HG03521 (cell line): ENCODE data around the gene TSPAN16.
"Not testable (repeated sequence)": the region's sequence is repeated elsewhere in the genome, so short reads cannot be mapped to it uniquely, and the experiment has no call there.

Source experiments
- ATAC-seq: cut with Tn5 transposase; IDR thresholded peaks from one replicate; pipeline ENCODE4 v1.9.1; 2021; ENCODE audit warnings: mild to moderate bottlenecking, moderate library complexity; ENCODE audit not compliant: unreplicated experiment

Gene TSPAN16

DNA sequence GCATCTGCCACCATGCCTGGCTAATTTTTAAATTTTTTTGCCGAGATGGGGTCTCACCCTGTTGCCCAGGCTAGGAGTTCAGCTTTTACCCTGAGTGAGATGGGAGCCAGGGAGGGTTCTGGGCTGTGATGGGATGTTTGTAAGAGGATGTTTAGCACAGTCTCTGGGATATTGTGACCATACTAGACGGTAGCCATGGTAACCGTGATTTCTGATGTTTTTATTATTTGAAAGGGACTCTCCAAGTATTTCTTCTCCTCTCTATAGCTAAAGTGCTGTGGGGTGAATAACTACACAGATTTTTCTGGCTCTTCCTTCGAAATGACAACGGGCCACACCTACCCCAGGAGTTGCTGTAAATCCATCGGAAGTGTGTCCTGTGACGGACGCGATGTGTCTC is 10.4 kb downstream of the TSPAN16 start:
- ATAC-seq = no peak

GRCh38 chr19:11320278-11320995 is 24.5 kb downstream of the TSPAN16 start:
- not testable (repeated sequence) for ATAC-seq

DNA sequence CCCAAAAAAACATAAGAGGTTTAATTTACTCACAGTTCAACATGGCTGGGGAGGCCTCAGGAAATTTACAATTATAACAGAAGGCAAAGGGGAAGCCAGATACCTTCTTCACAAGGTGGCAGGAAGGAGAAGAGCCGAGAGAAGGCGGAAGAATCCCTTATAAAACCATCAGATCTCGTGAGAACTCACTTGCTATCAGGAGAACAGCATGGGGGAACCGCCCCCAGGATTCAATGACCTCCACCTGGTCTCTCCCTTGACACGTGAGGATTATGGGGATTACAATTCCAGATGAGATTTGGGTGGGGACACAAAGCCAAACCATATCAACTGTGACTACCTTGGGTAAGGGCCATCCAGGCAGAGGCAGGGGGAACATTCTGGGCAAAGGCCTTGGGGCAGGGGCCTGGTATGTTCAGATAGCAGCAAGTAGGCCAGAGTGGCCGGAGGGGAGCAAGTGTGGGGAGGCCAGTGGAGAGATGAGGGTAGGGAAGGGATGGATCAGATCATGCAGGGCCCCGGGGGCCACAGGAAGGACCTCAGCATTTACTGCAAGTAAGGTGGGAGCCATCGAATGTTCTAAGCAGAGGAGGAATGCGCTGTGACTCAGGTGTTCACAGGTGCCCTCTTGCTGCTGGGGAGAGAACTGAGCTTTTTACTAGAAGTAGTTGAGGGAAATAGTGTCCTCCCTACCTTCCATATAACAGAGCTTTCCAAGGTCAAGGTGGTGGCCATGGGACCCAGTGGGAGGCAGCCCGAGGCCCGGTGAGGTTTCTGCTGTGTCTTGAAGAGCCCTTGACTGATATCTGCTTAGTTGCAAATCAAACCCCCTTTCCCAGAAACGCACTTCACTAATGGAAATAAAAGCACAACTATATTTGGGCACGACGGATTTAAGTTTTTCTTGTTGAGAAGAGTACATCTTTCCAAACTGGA is 25.5 kb downstream of the TSPAN16 start:
- no peak for ATAC-seq

GRCh38 chr19:11322269-11323024 is 26.5 kb downstream of the TSPAN16 start:
- ATAC-seq = no peak

- ATAC-seq = no peak
These were observed 27.7 kb downstream of the TSPAN16 start for GRCh38 chr19:11323601-11324078.

- no peak for ATAC-seq
These were observed 28.2 kb downstream of the TSPAN16 start for GRCh38 chr19:11324079-11324661.

DNA sequence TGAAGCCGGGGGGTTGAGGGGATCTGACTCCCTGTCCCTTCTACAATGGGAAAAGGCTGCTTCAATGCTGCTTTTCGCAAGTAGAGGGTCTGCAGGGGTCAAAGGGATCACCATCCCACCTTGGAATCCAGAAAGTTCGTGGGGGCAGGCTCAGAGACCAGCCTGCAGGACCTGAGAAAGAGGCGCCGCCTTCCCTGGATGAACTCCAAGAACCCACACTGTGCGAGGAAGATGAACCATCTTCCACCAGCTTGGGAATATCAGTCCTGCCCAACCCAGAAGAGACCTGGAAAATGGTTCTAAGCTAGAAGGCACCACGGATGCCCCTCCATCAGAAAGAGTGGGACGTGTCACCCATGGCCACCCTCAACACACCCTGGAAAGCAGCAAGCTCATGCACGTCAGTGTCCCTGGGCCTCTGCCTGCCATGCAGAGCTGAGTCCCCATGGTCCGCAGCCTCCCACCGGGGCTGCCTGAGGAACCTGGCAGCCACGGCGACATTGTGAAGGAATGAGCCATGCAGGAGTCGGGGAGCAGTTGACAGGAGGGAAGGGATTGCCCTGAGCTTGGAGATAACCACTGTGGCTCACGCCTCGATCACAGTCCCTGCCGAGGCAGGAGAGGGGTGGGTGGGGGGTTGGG is 28.9 kb downstream of the TSPAN16 start:
- no peak for ATAC-seq

DNA sequence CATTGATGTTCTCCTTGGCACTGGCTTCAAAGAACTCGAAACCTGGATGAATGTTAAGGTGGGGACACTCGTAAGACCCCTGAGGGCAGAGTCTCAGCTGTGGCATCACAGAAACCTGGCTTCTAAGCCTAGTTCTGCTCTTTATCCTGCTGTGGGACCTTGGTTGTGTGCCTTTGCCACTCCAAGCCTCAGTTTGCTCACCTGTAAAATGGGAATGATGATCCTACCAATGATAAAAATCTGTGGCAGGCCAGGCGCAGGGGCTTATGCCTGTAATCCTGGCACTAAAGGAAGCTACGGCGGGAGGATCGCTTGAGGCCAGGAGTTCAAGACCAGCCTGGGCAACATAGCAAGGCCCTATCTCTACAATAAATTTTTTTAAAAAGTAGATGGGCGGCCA is 29.6 kb downstream of the TSPAN16 start:
- no peak for ATAC-seq

DNA sequence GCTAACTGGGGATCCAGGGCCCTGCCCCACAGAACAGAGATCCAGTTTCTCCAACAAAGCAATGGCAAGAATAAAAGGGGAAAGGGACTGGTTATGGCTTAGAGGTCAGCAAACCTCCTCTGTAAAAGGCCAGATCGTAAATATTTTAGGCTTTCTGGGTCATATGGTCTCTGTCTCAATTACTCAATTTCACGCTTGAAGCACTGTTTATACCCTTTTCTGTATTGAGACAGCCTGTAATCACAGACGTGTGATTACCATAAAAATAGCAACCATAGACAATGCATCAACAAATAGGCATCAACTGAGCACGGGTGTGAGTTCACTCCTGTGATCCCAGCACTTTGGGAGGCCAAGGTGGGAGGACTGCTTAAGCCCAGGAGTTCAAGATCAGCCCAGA is 34.2 kb downstream of the TSPAN16 start:
- no peak for ATAC-seq

DNA sequence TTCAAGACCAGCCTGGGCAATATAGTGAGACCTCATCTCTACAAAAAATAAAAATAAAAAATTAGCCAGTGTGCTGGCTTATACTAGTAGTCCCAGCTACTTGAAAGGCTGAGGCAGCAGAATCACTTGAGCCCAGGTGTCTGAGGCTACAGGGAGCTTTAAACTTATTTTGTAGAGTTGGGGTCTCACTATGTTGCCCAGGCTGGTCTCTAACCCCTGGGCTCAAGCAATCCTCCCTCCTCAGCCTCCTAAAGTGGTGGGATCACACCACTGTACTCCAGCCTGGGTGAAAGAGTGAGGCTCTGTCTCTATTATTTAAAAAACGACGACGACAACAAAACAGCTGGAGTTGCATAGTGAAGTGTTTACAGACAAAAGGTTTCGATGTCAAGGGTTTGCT is 35.5 kb downstream of the TSPAN16 start:
- no peak for ATAC-seq

GRCh38 chr19:11332822-11333221 is 36.9 kb downstream of the TSPAN16 start:
- no peak for ATAC-seq

DNA sequence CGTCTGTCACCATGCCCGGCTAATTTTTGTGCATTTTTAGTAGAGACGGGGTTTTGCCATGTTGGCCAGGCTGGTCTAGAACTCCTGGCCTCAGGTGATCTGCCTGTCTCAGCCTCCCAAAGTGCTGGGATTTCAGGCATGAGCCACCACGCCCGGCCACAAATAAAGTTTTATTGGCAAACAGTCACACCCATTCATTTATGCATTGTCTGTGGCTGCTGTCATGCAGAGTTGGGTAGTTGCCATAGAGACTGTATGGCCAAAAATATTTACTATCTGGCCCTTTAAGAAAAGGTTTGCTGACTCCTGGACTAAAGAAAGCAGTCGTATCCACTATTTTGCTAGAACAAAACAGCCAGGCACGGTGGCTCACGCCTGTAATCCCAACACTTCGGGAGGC is 37.9 kb downstream of the TSPAN16 start:
- ATAC-seq = not testable (repeated sequence)

GRCh38 chr19:11335449-11336146 is 39.6 kb downstream of the TSPAN16 start:
- no peak for ATAC-seq

DNA sequence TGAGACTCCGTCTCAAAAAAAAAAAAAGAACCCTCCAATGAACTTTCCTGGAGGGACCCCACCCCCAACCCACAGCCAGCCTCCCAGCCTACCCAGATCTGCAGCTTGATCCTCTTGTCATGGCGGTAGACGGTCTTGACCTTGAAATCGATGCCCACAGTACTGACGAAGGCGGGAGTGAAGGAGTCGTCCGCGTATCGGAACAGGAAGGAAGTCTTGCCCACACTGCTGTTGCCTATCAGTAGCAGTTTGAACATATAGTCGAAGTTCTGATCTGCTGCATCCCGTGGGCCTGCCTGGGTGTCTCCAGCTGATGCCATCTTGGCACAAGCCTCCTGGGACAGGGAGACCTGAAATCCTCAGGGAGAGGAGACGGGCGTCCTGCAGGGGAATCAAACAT is 41.1 kb downstream of the TSPAN16 start:
- no peak for ATAC-seq

DNA sequence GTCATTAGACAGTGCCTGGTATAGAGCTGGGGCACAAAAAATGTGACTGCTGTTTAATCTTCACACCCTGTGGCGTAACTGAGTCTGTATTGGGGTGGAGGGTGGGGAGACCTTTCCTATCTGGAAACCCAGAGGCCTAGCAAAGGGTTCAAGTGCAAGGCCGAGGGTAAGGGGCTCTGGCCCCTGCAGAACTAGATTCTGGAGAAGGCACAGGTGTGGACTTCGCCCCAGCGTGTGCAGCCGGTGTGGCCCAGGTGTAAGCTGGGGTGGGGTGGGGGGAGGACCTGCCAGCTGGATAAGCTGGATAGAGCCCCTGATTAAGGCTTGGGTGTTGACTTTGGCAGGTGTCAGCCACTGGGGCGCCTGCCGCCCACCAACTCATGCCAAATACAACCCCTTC is 42.2 kb downstream of the TSPAN16 start:
- no peak for ATAC-seq

- no peak for ATAC-seq
These were observed 42.8 kb downstream of the TSPAN16 start for GRCh38 chr19:11338569-11339253.

DNA sequence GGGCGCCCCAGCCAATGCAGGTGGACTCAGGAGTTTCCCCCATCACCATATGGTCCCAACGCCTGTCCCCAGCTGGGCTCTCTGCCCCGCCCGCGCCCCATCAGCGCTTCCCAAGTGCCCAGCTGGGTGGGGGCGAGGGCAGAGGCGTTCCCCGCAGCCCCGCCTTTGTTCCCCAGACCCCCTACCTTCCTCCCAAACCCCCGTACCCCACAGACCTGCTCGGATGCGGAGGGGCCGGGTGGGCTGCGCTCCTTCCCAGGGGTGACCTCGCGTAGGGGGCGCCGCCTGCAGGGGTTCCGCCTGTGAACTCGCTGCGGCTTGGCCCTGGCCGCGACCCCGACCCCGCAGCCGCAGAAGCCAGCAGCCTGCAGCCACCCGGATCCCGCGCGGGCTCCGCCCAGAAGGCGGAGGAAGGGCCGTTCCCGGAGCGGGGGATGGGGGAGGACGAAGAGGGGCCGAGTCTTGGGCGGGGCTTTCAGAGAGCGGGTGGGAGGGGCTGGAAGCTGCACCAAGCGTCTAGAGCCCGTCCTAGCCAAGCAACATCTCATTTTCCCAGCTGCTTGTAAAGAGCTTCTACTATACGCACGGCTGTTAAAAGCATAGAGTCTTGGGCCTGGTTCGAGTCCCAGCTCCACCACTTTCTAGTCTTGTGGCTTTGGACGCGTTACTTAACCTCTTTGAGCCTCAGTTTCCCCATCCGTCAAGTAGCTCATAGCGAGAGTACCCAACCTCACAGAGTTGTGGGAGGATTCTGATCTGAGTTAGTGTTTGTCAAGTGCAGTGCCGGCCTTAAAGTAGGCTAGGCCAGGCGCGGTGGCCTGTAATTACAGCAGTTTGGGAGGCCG is 43.5 kb downstream of the TSPAN16 start, which contains the start of gene RAB3D:
TSS of gene RAB3D (minus strand) at position 404 of the 845 bp plus-strand sequence. CDS start 2,258 bp downstream, outside the sequence.
- peak; percentile 71 for ATAC-seq

DNA sequence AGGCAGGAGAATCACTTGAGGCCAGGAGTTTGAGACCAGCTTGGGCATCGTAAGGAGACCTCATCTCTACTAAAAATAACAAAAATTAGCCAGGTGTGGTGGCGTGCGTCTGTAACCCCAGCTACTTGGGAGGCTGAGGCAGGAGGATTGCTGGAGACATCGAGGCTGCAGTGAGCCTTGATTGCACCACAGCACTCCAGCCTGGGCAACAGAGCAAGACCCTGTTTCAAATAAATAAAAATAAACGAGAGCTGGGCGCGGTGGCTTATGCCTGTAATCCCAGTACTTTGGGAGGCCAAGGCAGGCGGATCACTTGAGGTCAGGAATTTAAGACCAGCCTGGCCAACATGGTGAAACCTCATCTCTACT is 44.1 kb downstream of the TSPAN16 start:
- not testable (repeated sequence) for ATAC-seq
